ENCODE results near the gene SIT1.

SIT1 gene

DNA sequence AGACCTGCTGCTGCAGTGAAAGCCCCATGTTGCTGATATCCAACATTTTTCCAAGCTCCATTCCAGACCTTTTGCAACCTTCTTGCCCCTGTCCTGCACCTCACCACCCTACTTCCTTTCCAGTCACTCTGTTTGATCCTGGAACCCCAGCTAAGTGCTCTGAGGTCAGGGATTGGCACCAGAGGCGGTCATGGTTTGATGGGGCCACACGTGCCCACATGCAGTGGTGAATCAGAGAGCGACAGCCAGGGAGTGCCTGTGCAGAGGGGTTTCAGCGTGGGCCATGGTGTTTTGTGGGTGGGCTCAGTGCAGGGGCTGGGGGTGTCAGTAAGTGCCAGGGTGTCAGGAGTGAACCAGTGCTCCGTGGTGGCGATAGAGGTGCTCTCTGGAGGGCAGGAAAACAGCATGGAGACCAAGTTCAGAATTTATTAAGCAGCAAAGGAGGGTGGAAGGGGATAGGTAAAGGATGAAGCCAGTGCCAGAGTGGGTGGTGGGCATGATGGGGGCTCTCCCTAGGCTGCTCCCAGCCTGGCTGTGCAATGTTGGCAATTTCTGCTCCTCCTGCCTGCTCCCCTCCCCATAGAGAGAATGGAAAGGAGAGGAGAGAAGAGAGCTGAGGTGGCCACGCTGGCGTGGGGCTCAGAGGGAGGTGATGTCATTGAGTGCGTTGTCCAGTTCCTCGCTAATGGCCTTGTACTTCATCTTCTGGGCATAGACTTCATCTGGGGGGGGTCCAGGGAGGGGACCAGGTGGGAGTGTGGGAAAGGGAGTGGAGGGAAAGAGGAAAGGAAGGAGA lies 32.0 kb upstream of the SIT1 start:
- DNase-seq (ENCODE audit: extremely low read depth in 1 of 2, low read depth in 1 of 2), result no peak

GRCh38 chr9:35682051-35682450 lies 31.3 kb upstream of the SIT1 start:
- DNase-seq (ENCODE audit: extremely low read depth in 1 of 2, low read depth in 1 of 2), result no peak

DNA sequence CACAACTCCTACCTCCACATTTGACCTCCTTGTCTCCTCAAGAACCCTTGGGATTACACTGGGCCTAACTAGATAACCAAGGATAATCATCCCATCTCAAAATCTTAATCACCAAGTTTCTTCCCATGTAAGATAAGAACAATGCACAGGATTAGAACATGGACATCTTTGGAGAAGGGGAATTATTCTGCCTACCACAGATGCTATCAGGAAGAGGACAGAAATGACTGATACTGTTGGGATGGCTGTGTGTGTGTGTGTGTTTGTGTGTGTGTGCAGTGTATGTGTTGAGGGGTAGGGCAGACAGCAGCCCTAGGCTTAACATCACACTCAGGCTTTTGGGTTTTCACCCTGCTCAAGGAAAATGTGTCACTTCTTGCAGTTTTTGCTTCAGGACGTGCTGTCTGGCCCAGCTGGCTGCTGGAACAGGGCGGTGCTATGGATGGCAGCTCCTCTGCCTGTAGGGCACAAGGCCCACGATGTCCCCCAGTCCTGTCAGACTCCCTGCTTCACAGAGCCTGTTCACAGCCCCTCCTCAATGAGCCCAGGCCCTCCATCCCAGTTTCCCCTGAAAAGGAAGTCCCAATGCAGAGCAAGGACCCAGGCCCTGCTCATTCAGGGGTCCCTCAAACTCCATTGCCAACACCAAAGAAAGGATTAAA lies 30.7 kb upstream of the SIT1 start:
- DNase-seq (ENCODE audit: extremely low read depth in 1 of 2, low read depth in 1 of 2), result no peak

DNA sequence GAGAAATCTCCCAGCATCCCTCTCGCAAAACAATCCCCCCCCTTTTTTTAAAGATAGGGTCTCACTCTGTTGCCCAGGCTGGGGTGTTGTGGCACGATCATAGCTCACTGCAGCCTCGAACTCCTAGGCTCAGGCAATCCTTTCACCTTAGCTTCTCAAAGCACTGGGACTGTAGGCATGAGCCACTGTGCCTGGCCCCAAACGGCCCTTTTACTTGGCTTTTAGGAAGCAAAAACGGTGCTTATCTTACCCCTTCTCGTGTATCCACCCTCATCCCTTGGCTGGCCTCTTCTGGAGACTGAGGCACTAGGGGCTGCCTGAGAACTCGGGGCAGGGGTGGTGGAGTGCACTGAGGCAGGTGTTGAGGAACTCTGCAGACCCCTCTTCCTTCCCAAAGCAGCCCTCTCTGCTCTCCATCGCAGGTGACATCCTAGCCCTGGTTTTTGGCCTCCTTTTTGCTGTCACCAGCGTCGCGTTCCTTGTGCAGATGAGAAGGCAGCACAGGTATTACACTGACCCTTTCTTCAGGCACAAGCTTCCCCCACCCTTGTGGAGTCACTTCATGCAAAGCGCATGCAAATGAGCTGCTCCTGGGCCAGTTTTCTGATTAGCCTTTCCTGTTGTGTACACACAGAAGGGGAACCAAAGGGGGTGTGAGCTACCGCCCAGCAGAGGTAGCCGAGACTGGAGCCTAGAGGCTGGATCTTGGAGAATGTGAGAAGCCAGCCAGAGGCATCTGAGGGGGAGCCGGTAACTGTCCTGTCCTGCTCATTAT lies 29.8 kb upstream of the SIT1 start:
- DNase-seq (ENCODE audit: extremely low read depth in 1 of 2, low read depth in 1 of 2), result no peak

GRCh38 chr9:35679766-35680330 lies 29.1 kb upstream of the SIT1 start:
- no peak for DNase-seq (ENCODE audit: extremely low read depth in 1 of 2, low read depth in 1 of 2)

GRCh38 chr9:35679091-35679490 lies 28.4 kb upstream of the SIT1 start:
- DNase-seq (ENCODE audit: extremely low read depth in 1 of 2, low read depth in 1 of 2), result no peak

- no peak for DNase-seq (ENCODE audit: extremely low read depth in 1 of 2, low read depth in 1 of 2)
Measured at GRCh38 chr9:35675732-35676392, 25.1 kb upstream of the SIT1 start.

- DNase-seq (ENCODE audit: extremely low read depth in 1 of 2, low read depth in 1 of 2), result no peak
Measured at GRCh38 chr9:35675204-35675603, 24.5 kb upstream of the SIT1 start.

- no peak for DNase-seq (ENCODE audit: extremely low read depth in 1 of 2, low read depth in 1 of 2)
Measured at GRCh38 chr9:35674025-35674361, 23.3 kb upstream of the SIT1 start.

DNA sequence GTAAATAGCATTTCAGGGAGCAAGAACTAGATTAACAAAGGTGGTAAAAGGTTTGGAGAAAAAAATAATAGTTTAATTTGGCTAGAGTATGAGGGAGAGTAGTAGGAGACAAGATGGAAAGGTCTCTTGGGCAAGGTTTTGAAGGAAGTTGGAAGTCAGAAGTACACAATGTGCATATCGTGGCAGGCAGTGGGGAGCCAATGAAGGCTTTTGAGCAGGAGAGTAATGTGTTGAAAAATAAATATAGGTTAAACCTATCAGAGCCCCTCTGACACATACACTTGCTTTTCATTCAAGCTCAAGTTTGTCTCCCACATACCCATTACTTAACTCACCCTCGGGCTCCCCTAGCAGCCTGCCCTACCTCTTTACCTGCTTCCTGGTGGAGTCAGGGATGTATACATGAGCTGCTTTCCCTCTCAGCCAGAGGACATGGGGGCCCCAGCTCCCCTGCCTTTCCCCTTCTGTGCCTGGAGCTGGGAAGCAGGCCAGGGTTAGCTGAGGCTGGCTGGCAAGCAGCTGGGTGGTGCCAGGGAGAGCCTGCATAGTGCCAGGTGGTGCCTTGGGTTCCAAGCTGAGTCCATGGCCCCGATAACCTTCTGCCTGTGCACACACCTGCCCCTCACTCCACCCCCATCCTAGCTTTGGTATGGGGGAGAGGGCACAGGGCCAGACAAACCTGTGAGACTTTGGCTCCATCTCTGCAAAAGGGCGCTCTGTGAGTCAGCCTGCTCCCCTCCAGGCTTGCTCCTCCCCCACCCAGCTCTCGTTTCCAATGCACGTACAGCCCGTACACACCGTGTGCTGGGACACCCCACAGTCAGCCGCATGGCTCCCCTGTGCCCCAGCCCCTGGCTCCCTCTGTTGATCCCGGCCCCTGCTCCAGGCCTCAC lies 22.6 kb upstream of the SIT1 start, which contains the start of gene CA9:
Gene CA9 (plus strand): TSS at position 797 of the 893 bp plus-strand sequence. CDS start 32 bp downstream, at position 829.
- DNase-seq (ENCODE audit: extremely low read depth in 1 of 2, low read depth in 1 of 2), result no peak

DNA sequence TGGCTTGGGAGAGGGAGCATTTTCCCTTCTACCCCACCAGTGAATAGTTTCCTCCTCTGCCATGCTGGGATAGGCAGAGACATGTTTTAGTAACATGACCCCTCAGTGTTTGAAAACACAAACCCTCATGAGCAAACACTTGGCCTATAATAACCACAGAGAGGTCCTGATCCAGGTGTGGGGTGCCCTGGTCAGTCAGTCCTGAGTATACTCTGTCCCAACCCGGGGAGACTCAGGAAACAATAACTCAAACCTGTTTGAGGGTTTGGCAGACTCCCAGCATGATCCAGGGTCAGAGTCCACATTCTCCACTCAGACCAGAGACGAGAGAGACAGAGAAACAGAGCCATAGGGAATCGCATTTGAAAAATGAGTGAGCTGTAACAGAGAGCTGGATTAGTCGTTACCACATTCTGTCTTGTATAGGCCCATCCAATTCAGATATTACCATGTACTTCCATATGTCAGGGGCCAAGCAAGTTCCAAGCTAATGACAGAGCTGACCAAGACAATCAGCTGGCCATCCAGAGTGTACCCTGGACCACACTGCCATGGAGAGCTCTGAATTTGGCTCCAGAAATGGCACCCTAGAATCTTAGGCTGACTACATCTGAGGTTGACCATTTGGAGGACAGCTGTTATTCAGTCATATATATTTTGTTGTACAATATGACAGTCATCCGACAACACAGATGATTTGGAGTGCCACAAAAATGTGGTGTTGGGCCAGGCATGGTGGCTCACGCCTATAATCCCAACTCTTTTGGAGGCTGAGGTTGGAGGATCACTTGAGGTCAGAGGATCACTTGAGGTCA lies 18.8 kb upstream of the SIT1 start:
- DNase-seq (ENCODE audit: extremely low read depth in 1 of 2, low read depth in 1 of 2), result no peak

- DNase-seq (ENCODE audit: extremely low read depth in 1 of 2, low read depth in 1 of 2), result no peak
Measured at GRCh38 chr9:35667939-35668338, 17.2 kb upstream of the SIT1 start.

DNA sequence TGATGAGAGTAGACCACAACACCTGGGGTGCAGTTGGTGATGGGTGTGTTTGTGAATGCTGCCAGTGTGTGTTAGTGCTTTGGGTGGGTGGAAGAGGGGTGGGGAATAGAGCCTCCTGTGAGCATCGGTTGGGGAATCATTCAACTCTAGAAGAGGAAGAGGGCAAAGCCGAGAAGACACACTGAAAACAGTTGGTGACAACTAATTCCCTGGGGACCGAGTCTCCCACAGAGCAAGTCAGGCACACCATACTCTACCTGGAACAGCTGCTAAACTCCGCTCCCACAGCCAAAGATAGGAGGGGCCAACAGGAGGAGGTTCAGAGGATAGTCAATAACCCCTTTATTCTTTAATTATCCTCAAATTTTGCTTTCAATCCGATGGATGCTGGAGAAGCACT lies 15.8 kb upstream of the SIT1 start:
- no peak for DNase-seq (ENCODE audit: extremely low read depth in 1 of 2, low read depth in 1 of 2)

DNA sequence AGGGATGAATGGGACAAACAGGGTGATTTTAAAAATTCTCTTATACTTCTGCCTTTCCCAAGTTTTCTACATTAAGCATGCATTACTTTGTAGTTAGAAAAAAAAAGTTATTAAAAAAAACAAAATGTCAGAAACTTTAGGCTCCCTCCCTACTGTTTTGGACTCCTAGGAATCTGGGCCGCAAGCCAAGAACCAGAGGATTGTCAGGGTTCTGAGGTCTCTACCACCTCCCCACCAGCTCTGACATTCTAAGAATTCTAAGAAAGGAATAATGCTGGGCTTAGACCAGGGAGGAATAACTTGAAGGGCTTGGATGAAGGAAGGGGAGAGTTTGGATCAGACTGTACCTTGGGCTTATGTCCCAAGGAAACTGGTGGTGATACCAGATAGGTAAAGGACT lies 15.3 kb upstream of the SIT1 start:
- no peak for DNase-seq (ENCODE audit: extremely low read depth in 1 of 2, low read depth in 1 of 2)

DNA sequence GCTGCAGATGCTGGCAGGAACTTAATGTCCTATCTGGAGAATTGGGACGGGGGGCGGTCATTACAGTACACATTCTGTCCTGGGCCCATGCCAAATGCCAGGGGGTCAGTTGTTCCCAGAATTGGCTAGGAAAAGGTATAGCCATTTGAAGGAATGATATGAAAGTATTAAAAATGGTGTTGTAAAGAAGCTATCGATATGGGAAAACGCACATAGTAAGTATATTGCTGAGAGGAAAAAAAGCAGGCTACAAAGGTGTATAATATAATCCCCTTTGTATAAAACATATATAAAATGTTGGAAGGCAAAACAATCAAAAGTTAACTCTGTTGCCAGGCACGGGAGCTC lies 14.7 kb upstream of the SIT1 start:
- no peak for DNase-seq (ENCODE audit: extremely low read depth in 1 of 2, low read depth in 1 of 2)

- DNase-seq (ENCODE audit: extremely low read depth in 1 of 2, low read depth in 1 of 2), result peak in 1 of 2 donors; percentile 43
Measured at GRCh38 chr9:35664531-35665470, 14.1 kb upstream of the SIT1 start, which contains the start of gene ARHGEF39. Gene ARHGEF39, minus strand, starts transcription at chr9:35665195. Its CDS starts 26 bp downstream, at chr9:35665169.

DNA sequence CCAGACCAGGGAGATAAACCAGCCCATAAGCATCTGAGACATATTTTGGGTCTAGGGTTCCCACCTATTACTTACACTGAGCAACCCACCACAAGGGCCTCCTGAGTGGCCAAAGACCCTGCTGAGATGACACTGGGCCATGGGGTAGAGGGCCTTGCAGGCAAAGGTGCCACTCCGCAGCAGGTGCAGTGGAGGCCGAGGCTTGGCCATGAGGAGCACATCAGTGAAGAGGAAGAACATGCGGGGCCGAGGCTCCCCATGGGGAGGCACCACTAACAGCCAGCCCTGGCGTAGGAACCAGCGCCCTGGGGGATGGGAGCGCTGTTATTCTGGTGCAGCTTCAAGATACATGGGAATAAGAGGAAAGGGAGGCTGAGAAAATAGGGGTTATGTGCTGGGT lies 11.7 kb upstream of the SIT1 start:
- DNase-seq (ENCODE audit: extremely low read depth in 1 of 2, low read depth in 1 of 2), result no peak

DNA sequence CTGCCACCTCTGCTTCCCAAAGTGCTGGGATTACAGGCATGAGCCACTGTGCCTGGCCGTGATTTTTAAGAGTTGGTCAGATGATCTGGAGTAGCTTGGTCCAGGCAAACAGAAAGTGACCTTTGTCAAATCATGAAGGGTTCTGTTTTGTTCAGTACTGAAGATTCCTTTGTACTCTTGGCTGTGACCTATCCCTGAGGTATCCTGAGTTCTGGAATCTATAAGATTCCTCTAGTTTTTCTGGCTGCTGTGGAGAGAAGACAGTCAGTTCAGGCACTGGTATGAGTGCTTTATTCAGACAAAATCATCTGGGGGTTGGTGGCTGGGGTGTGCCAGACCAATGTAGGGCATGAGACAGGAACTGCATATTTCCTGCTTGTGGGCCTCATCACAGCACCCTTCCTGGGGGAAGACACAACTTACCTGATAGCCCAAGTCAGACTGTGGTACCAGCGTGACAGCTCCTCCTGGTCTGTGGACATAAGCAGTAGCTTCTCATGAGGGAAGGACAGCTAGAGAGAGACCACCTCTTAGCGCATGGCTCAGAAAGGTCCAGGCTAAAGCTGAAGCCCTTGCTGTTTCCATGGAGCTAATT lies 11.1 kb upstream of the SIT1 start:
- no peak for DNase-seq (ENCODE audit: extremely low read depth in 1 of 2, low read depth in 1 of 2)
